GM23338 (cell line): ENCODE data around the gene CMIP.

Experiments used
- CTCF ChIP-seq, 2 experiments: fragments of 200-600 bp in 1 of 2; sonication (generic) in 1 of 2; conservative IDR thresholded peaks; 2 replicates each; pipeline versions ENCODE4 v1.5.1 to v1.6.1; 2016 to 2017; ENCODE audit warnings: antibody characterized with exemption in 2 of 2, low read depth in 2 of 2, mild to moderate bottlenecking in 2 of 2, moderate library complexity in 1 of 2
- EZH2 ChIP-seq: fragments of 200-600 bp; sonication (generic); IDR thresholded peaks from one replicate; pipeline ENCODE4 v1.8.0; 2017; ENCODE audit warnings: antibody characterized with exemption, mild to moderate bottlenecking, low read depth; ENCODE audit not compliant: unreplicated experiment
- EZH2phosphoT487 ChIP-seq: fragments of 200-600 bp; sonication (generic); IDR thresholded peaks from one replicate; pipeline ENCODE4 v1.8.1; 2018; ENCODE audit warnings: antibody characterized with exemption; ENCODE audit not compliant: unreplicated experiment
- JUNB ChIP-seq: IDR thresholded peaks from one replicate; pipeline ENCODE4 v1.6.1; 2016; ENCODE audit warnings: antibody characterized with exemption; ENCODE audit not compliant: unreplicated experiment
- POLR2AphosphoS5 ChIP-seq: IDR thresholded peaks from 2 replicates; pipeline ENCODE4 v1.6.1; 2016; ENCODE audit warnings: antibody characterized with exemption, low read depth
- REST ChIP-seq: IDR thresholded peaks from one replicate; pipeline ENCODE4 v1.6.1; 2018; ENCODE audit warnings: antibody characterized with exemption; ENCODE audit not compliant: unreplicated experiment
- STAT1 ChIP-seq: IDR thresholded peaks from one replicate; pipeline ENCODE4 v1.6.1; 2016; ENCODE audit warnings: antibody characterized with exemption; ENCODE audit not compliant: unreplicated experiment

DNA sequence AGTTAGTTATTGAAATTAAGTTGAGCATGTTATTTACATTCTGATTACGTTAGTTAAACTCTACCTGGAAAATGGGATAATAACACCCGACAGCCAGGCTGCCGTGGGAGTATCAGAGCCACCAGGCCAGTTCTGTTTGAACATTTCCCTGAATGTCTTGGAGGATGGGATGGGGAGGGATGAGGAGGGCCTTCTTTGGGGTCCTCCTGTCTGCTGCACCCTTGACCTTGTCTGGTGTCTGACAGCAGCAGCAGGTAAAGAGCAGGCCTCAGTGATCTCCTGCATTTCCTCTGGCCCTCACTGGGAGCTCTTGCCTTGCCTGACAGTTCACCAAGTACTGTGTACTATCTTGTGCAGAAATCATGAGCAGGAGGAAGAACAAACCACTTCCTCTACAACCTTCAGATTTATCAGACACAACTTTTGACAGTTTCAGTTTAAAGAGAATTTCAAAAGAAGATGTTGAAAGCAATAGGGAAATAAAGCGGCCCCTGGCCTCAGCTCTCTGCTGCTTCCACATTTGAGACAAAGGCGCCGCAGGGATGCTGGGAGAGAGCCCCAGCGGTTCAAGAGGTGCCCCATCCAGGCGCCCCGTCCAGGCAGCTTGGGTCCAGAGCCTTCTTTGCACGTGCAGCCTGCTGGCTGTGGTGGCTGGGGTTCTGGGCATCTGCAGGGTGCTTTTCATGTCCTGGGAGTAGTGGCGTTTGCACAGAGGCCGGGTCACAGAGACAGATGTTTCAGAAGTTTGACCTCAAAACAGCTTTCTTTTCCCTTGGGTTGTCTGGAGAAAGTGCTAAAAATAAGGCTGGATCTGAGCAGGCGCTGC is 25.3 kb downstream of the CMIP start:
- TF ChIP-seq CTCF (conservative IDR thresholded peaks at IDR 0.05; ENCODE audit: low read depth in 2 of 2) (no peak), EZH2phosphoT487 (no peak), POLR2AphosphoS5 (no peak), EZH2 (no peak), JUNB (no peak), REST (no peak), STAT1 (no peak)
